ENCODE data around the gene ADAMTS2. TPM values are rescaled to one million over a fixed set of nuclear protein-coding genes. Genes with fewer than 3 reads are reported as not detected.

ADAMTS2 gene
- total RNA-seq, 1 donor from 2014 or later = 0.29 TPM

- TF ChIP-seq CTCF (conservative IDR thresholded peaks at IDR 0.05; ENCODE audit: low read depth, low read length) = no peak
- H3K4me3 ChIP-seq (ENCODE audit: low read depth, low read length) = no peak overlapping the region
- no peak for DNase-seq (ENCODE audit: low read depth)
These were observed 183.4 kb downstream of the ADAMTS2 start for GRCh38 chr5:179161901-179162300.

- DNase-seq (ENCODE audit: low read depth) = no peak
- H3K4me3 ChIP-seq (ENCODE audit: low read depth, low read length) = no peak overlapping the region
- TF ChIP-seq CTCF (conservative IDR thresholded peaks at IDR 0.05; ENCODE audit: low read depth, low read length) = no peak
These were observed 184.7 kb downstream of the ADAMTS2 start for GRCh38 chr5:179160584-179160983.

GRCh38 chr5:179158556-179158955 is 186.7 kb downstream of the ADAMTS2 start:
- H3K4me3 ChIP-seq (ENCODE audit: low read depth, low read length) = no peak overlapping the region
- TF ChIP-seq CTCF (conservative IDR thresholded peaks at IDR 0.05; ENCODE audit: low read depth, low read length) = no peak
- no peak for DNase-seq (ENCODE audit: low read depth)

- no peak for DNase-seq (ENCODE audit: low read depth)
- TF ChIP-seq CTCF (conservative IDR thresholded peaks at IDR 0.05; ENCODE audit: low read depth, low read length) = no peak
- H3K4me3 ChIP-seq (ENCODE audit: low read depth, low read length) = no peak overlapping the region
These were observed 190.0 kb downstream of the ADAMTS2 start for GRCh38 chr5:179154991-179155955.

- DNase-seq (ENCODE audit: low read depth) = no peak
- no peak overlapping the region for H3K4me3 ChIP-seq (ENCODE audit: low read depth, low read length)
- TF ChIP-seq CTCF (conservative IDR thresholded peaks at IDR 0.05; ENCODE audit: low read depth, low read length) = no peak
These were observed 190.8 kb downstream of the ADAMTS2 start for GRCh38 chr5:179154346-179154990.

GRCh38 chr5:179153921-179154345 is 191.3 kb downstream of the ADAMTS2 start:
- no peak overlapping the region for H3K4me3 ChIP-seq (ENCODE audit: low read depth, low read length)
- TF ChIP-seq CTCF (conservative IDR thresholded peaks at IDR 0.05; ENCODE audit: low read depth, low read length) = no peak
- no peak for DNase-seq (ENCODE audit: low read depth)

Measured in epithelial cell of proximal tubule (primary cell).